Tibial artery (tissue), 4 donors: ENCODE data around the gene CHST9.

Experiments used
- DNase-seq, 2 donors: peaks; one replicate each; pipeline ENCODE4 v3.0.0-alpha.2; 2019
- H3K27ac ChIP-seq, 2 donors: fragments of 200-600 bp; sonication (generic) in 1 of 2; 1 replicate in 1 of 2; 2 replicates in 1 of 2; pipeline ENCODE4 v1.5.1; 2018 to 2019; ENCODE audit warnings: mild to moderate bottlenecking in 1 of 2
- H3K27me3 ChIP-seq, 2 donors: fragments of 200-600 bp; sonication (generic) in 1 of 2; one replicate each; pipeline versions ENCODE4 v1.5.1 to v1.6.0; 2016 to 2019
- H3K36me3 ChIP-seq, 3 donors: fragments of 200-600 bp; sonication (generic) in 2 of 3; one replicate each; pipeline ENCODE4 v1.5.1; 2016 to 2019; ENCODE audit warnings: mild to moderate bottlenecking in 2 of 3
- H3K4me1 ChIP-seq, 4 donors: fragments of 200-600 bp; sonication (generic) in 2 of 4; 1 replicate in 3 of 4; 2 replicates in 1 of 4; pipeline ENCODE4 v1.5.1; 2016 to 2019
- H3K4me3 ChIP-seq, 2 donors: fragments of 200-600 bp; sonication (generic) in 1 of 2; 1 replicate in 1 of 2; 2 replicates in 1 of 2; pipeline ENCODE4 v1.5.1; 2018 to 2019; ENCODE audit warnings: mild to moderate bottlenecking in 2 of 2
- H3K9me3 ChIP-seq, 3 donors: fragments of 200-600 bp; sonication (generic) in 1 of 3; one replicate each; pipeline ENCODE4 v1.5.1; 2016 to 2019
- intact Hi-C: fragments of 100-400 bp; cut with DNase I; formaldehyde crosslinking; loops from one replicate; pipeline ENCODE4 v1.15.0; 2023; ENCODE audit warnings: low total_unique reads
- TF ChIP-seq, protein P1 (sequence below), 2 experiments: fragments of 200-600 bp in 1 of 2; fragments of 450-650 bp in 1 of 2; IDR thresholded peaks; one replicate each; pipeline ENCODE4 v1.5.1; 2017 to 2019; ENCODE audit warnings: antibody characterized with exemption in 2 of 2, mild to moderate bottlenecking in 1 of 2, moderate library complexity in 1 of 2

CHST9 gene

DNA sequence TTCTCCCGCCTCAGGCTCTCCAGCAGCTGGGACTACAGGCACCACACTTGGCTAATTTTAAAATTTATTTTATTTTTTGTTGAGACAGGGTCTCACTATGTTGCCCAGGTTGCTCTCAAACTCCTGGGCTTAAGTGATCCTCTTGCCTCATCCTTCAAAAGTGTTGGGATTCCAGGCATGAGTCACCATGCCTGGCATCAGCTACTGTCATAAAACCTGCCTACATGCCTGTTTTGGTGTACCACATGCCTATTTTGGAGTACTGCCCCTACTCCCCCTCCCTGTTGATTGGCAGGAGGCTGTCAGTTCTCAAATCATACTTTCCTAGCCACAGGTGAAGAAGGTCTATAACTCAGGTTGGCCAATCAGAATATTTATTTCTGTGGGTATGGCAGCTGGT is 64.0 kb downstream of the CHST9 start:
- intact Hi-C loops: no loop called here
- DNase-seq: no peak
- TF ChIP-seq, protein P1, sequence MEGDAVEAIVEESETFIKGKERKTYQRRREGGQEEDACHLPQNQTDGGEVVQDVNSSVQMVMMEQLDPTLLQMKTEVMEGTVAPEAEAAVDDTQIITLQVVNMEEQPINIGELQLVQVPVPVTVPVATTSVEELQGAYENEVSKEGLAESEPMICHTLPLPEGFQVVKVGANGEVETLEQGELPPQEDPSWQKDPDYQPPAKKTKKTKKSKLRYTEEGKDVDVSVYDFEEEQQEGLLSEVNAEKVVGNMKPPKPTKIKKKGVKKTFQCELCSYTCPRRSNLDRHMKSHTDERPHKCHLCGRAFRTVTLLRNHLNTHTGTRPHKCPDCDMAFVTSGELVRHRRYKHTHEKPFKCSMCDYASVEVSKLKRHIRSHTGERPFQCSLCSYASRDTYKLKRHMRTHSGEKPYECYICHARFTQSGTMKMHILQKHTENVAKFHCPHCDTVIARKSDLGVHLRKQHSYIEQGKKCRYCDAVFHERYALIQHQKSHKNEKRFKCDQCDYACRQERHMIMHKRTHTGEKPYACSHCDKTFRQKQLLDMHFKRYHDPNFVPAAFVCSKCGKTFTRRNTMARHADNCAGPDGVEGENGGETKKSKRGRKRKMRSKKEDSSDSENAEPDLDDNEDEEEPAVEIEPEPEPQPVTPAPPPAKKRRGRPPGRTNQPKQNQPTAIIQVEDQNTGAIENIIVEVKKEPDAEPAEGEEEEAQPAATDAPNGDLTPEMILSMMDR (IDR thresholded peaks at IDR 0.05): no peak
- H3K27me3 ChIP-seq: no peaks in the 10 kb centered on the region
- no peaks in the 10 kb centered on the region for H3K36me3 ChIP-seq
- H3K4me3 ChIP-seq: no peak overlapping the region
- no peaks in the 10 kb centered on the region for H3K9me3 ChIP-seq
- H3K27ac ChIP-seq: no peak overlapping the region
- H3K4me1 ChIP-seq: no peaks in the 10 kb centered on the region

DNA sequence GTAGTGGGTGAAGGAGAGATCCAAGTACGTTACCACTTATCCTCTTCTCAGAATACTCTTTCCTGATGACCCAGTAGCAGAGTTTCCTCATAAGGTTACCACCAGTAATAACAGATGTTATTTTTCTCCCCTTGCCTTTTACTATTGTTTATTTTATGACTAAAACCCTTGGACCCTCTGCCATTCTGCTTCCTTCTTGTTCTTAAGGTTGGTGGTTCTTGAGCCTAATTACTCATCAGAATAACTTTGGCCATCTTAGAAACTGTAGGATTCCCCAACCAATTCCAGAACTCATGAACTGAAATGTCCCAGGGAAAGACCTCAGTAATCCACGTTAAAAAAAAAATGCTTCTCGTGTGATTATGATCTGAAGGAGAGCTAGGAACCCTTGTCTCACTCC is 64.9 kb downstream of the CHST9 start:
- Histone ChIP-seq H3K4me1 (no peaks in the 10 kb centered on the region), H3K27me3 (no peaks in the 10 kb centered on the region), H3K36me3 (no peaks in the 10 kb centered on the region), H3K27ac (no peak overlapping the region), H3K9me3 (no peaks in the 10 kb centered on the region), H3K4me3 (no peak overlapping the region)
- intact Hi-C loops: no loop called here
- no peak for DNase-seq
- TF ChIP-seq, protein P1 (IDR thresholded peaks at IDR 0.05): no peak

DNA sequence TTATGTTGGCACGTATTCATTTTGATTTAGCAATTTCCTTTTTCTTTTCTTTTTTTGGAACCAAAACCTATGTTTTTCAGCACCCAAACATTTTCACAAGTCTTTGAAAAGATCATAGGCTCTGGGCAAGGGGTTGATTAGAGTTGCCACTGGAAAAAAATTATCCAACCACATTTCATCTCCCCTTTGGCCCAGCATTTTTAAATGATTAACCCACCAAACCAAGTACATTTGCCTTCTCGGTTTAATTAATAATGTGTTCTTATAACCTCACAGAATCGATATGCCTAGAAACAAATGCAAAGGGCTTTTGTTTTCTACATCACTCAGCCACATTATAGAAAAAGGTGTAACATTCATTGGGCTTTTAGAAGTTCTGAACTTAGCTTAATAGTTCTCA is 66.1 kb downstream of the CHST9 start:
- Histone ChIP-seq H3K4me3 (no peak overlapping the region), H3K36me3 (no peaks in the 10 kb centered on the region), H3K4me1 (no peaks in the 10 kb centered on the region), H3K9me3 (no peaks in the 10 kb centered on the region), H3K27ac (no peak overlapping the region), H3K27me3 (no peaks in the 10 kb centered on the region)
- no peak for DNase-seq
- TF ChIP-seq, protein P1 (IDR thresholded peaks at IDR 0.05): no peak
- intact Hi-C loops: no loop called here

DNA sequence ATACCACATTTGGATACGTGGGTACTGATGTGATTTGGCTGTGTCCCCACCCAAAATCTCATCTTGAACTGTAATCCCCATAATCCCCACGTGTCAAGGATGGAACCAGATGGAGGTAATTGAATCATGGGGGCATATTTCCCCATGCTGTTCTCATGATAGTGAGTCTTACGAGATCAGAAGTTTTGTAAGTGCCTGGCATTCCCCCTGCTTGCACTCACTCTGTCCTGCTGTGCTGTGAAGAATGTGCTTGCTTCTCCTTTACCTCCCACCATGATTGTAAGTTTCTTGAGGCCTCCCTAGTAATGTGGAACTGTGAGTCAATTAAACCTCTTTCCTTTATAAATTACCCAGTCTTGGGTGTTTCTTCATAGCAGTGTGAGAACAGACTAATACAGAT is 70.3 kb downstream of the CHST9 start:
- H3K27me3 ChIP-seq: no peaks in the 10 kb centered on the region
- H3K36me3 ChIP-seq: no peaks in the 10 kb centered on the region
- TF ChIP-seq, protein P1 (IDR thresholded peaks at IDR 0.05): no peak
- no peak for DNase-seq
- intact Hi-C loops: no loop called here
- no peaks in the 10 kb centered on the region for H3K4me1 ChIP-seq
- H3K27ac ChIP-seq: no peak overlapping the region
- H3K4me3 ChIP-seq: no peak overlapping the region
- no peaks in the 10 kb centered on the region for H3K9me3 ChIP-seq

DNA sequence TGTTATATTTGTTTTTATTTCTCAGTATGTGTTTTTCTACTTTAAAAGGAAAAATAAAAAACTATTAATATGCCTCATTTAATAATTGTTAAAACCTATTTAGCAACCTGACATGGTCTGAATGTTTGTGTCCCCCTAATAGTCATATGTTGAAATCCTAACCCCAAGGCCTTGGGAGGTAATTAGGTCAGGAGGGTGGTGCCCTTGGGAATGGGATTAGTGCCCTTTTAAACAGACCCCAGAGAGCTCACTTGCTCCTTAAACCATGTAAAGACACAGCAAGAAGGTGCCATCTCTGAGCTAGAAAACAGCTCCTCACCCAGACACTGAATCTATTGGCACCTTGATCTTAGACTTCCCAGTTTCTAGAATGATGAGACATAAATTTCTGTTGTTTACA is 71.8 kb downstream of the CHST9 start:
- Histone ChIP-seq H3K27ac (no peak overlapping the region), H3K27me3 (no peaks in the 10 kb centered on the region), H3K4me1 (no peaks in the 10 kb centered on the region), H3K4me3 (no peak overlapping the region), H3K9me3 (no peaks in the 10 kb centered on the region), H3K36me3 (no peaks in the 10 kb centered on the region)
- DNase-seq: no peak
- intact Hi-C loops: no loop called here
- TF ChIP-seq, protein P1 (IDR thresholded peaks at IDR 0.05): no peak

DNA sequence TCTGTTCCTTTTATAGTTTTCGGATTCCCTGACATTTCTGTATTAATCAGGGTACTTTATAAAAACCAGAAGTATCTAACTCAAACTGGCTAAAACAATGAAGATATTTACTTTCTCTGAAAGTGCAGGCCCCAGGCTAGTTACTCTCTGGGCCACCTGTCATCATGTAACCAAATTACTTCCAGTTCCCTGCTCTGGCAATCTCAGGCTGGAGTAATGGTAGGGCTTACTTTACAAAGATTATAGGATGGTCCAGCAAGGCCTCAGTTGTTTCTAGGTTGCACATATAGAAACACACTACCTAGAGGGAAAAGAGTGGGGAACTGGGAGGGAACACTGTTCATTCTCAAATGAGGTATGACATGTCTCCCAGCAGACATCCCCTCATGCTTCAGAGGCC is 74.8 kb downstream of the CHST9 start:
- Histone ChIP-seq H3K4me3 (no peak overlapping the region), H3K36me3 (no peaks in the 10 kb centered on the region), H3K9me3 (no peaks in the 10 kb centered on the region), H3K4me1 (no peaks in the 10 kb centered on the region), H3K27me3 (no peaks in the 10 kb centered on the region), H3K27ac (no peak overlapping the region)
- TF ChIP-seq, protein P1 (IDR thresholded peaks at IDR 0.05): no peak
- no peak for DNase-seq
- intact Hi-C loops: no loop called here
